Breast epithelium (tissue), 4 donors: ENCODE measurements around the gene CCDC88B. TPM values are rescaled to one million over a fixed set of nuclear protein-coding genes. Genes with fewer than 3 reads are reported as not detected.

Experiments used
- DNase-seq, 2 donors: peaks; one replicate each; pipeline ENCODE4 v3.0.0-alpha.2; 2019; ENCODE audit warnings: low spot score in 2 of 2
- H3K27ac ChIP-seq, 2 donors: fragments of 200-600 bp; sonication (generic) in 1 of 2; one replicate each; pipeline ENCODE4 v1.5.1; 2016 to 2019; ENCODE audit warnings: mild to moderate bottlenecking in 1 of 2
- H3K27me3 ChIP-seq, 2 donors: fragments of 200-600 bp; sonication (generic) in 1 of 2; one replicate each; pipeline versions ENCODE4 v1.5.1 to v1.6.0; 2017 to 2019; ENCODE audit warnings: control low read depth in 1 of 2, mild to moderate bottlenecking in 1 of 2
- H3K36me3 ChIP-seq: fragments of 200-600 bp; one replicate; pipeline ENCODE4 v1.5.1; 2019
- H3K4me1 ChIP-seq, 2 donors: fragments of 200-600 bp; sonication (generic); one replicate each; pipeline ENCODE4 v1.5.1; 2016 to 2019; ENCODE audit warnings: control low read depth in 1 of 2
- H3K4me3 ChIP-seq, 3 donors: fragments of 200-600 bp; sonication (generic); 1 replicate in 2 of 3; 2 replicates in 1 of 3; pipeline ENCODE4 v1.5.1; 2016 to 2019; ENCODE audit warnings: mild to moderate bottlenecking in 3 of 3, moderate library complexity in 2 of 3
- H3K9me3 ChIP-seq, 2 donors: fragments of 200-600 bp; sonication (generic) in 1 of 2; one replicate each; pipeline ENCODE4 v1.5.1; 2016 to 2019; ENCODE audit warnings: control low read depth in 1 of 2
- CTCF ChIP-seq, 3 donors: fragments of 450-650 bp; IDR thresholded peaks; one replicate each; pipeline ENCODE4 v1.5.1; 2016 to 2017; ENCODE audit warnings: antibody characterized with exemption in 3 of 3, mild to moderate bottlenecking in 3 of 3, moderate library complexity in 3 of 3
- POLR2A ChIP-seq: fragments of 450-650 bp; IDR thresholded peaks from one replicate; pipeline ENCODE4 v1.6.1; 2016; ENCODE audit warnings: antibody characterized with exemption, mild to moderate bottlenecking, moderate library complexity
- POLR2AphosphoS5 ChIP-seq, 3 donors: sonication (generic); formaldehyde crosslinking; IDR thresholded peaks; one replicate each; pipeline ENCODE4 v1.6.1; 2017; ENCODE audit warnings: antibody characterized with exemption in 3 of 3
- intact Hi-C: fragments of 100-400 bp; cut with DNase I; formaldehyde crosslinking; loops from one replicate; pipeline ENCODE4 v1.15.1; 2023; ENCODE audit warnings: low total_unique reads
- total RNA-seq, 3 donors: library from RNA; depleted of rRNA; stranded (reverse); fragments of >200 nt; gene quantifications; one replicate each; pipeline ENCODE4 v1.1.0, GENCODE V29; 2016

The CCDC88B gene
- total RNA-seq, 3 donors from 2014 or later: 3.3 to 10.7 (median 5.9) TPM

DNA sequence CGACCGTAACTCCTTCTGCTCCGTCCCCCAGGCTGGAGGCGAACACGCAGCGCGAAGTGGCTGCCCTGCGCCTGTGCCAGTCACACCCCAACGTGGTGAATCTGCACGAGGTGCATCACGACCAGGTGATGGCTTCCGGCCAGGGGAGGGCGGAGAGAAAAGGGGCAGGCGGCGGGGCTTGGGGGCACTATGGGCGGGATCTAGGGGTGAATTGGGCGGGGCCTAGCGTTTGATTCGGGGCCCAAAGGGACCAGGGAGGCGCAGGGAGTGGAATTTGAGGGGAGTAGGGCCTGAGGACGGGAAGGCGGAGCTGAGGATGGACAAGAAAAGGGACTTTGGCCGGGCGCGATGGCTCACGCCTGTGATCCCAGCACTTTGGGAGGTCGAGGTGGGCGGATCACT lies 28.7 kb downstream of the CCDC88B start:
- intact Hi-C loops: no loop called here
- H3K36me3 ChIP-seq: no peaks in the 10 kb centered on the region
- H3K4me3 ChIP-seq: no peak overlapping the region

GRCh38 chr11:64369440-64370421 lies 29.7 kb downstream of the CCDC88B start:
- Histone ChIP-seq H3K27ac (no peak overlapping the region), H3K4me3 (no peak overlapping the region), H3K4me1 (no peaks in the 10 kb centered on the region), H3K9me3 (no peaks in the 10 kb centered on the region), H3K36me3 (no peaks in the 10 kb centered on the region), H3K27me3 (no peaks in the 10 kb centered on the region)
- TF ChIP-seq POLR2AphosphoS5 (IDR thresholded peaks at IDR 0.05) (no peak), POLR2A (no peak), CTCF (IDR thresholded peaks at IDR 0.05) (no peak)
- no peak for DNase-seq
- intact Hi-C loops: no loop called here

More for the DNA sequence above, 28.7 kb downstream of the CCDC88B start:
- H3K27ac ChIP-seq: no peak overlapping the region
- TF ChIP-seq POLR2AphosphoS5 (IDR thresholded peaks at IDR 0.05) (no peak), POLR2A (no peak)
- DNase-seq: no peak
- no peaks in the 10 kb centered on the region for H3K9me3 ChIP-seq
- no peaks in the 10 kb centered on the region for H3K27me3 ChIP-seq
- no peaks in the 10 kb centered on the region for H3K4me1 ChIP-seq

DNA sequence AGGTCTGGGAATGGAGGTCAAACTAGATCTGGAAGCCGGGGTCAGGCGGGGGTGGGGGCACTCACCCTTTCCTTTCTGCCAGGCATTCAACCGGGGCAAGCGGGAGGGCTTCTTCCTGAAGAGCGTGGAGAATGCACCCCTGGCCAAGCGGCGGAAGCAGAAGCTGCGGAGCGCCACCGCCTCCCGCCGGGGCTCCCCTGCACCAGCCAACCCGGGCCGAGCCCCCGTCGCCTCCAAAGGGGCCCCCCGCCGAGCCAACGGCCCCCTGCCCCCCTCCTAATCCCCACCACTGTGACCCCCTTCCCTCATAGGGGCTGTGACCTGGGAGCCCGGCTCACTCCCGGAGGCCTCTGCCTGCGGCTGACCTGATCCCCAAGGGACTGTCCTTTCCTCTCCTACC lies 31.2 kb downstream of the CCDC88B start:
- Histone ChIP-seq H3K4me3 (no peak overlapping the region), H3K4me1 (no peaks in the 10 kb centered on the region), H3K36me3 (no peaks in the 10 kb centered on the region), H3K27ac (no peak overlapping the region), H3K27me3 (no peaks in the 10 kb centered on the region), H3K9me3 (no peaks in the 10 kb centered on the region)
- no peak for TF ChIP-seq CTCF (IDR thresholded peaks at IDR 0.05)
- TF ChIP-seq POLR2AphosphoS5 (IDR thresholded peaks at IDR 0.05): no peak
- no peak for TF ChIP-seq POLR2A
- intact Hi-C loops: no loop called here
- no peak for DNase-seq

- intact Hi-C loops: no loop called here
- Histone ChIP-seq H3K27me3 (no peaks in the 10 kb centered on the region), H3K4me1 (no peaks in the 10 kb centered on the region), H3K36me3 (no peaks in the 10 kb centered on the region), H3K9me3 (no peaks in the 10 kb centered on the region), H3K4me3 (no peak overlapping the region), H3K27ac (no peak overlapping the region)
- no peak for TF ChIP-seq CTCF (IDR thresholded peaks at IDR 0.05)
- TF ChIP-seq POLR2AphosphoS5 (IDR thresholded peaks at IDR 0.05): no peak
- no peak for TF ChIP-seq POLR2A
- no peak for DNase-seq
These were observed 32.0 kb downstream of the CCDC88B start for GRCh38 chr11:64372021-64372420.

GRCh38 chr11:64372802-64373597 lies 33.0 kb downstream of the CCDC88B start:
- intact Hi-C loops: no loop called here
- Histone ChIP-seq H3K4me3 (no peak overlapping the region), H3K36me3 (no peaks in the 10 kb centered on the region), H3K4me1 (no peaks in the 10 kb centered on the region), H3K27me3 (no peaks in the 10 kb centered on the region), H3K27ac (no peak overlapping the region), H3K9me3 (no peaks in the 10 kb centered on the region)
- no peak for DNase-seq
- TF ChIP-seq CTCF (IDR thresholded peaks at IDR 0.05): no peak
- no peak for TF ChIP-seq POLR2A
- TF ChIP-seq POLR2AphosphoS5 (IDR thresholded peaks at IDR 0.05): no peak
